Neural cell (in vitro differentiated cells): ENCODE data around the gene HOPX. TPM values are rescaled to one million over a fixed set of nuclear protein-coding genes. Genes with fewer than 3 reads are reported as not detected.

ENCODE experiments used
- H2AFZ ChIP-seq: fragments of 200-600, 300-800 bp; sonication (generic), shearing (Covaris generic); 2 replicates; pipeline ENCODE4 v1.6.0; 2014; ENCODE audit warnings: low read depth, mild to moderate bottlenecking, antibody characterized with exemption, low read length, moderate library complexity
- H3F3A ChIP-seq: fragments of 200-600 bp; shearing (Covaris generic); 2 replicates; pipeline ENCODE4 v1.6.1; 2016; ENCODE audit warnings: mild to moderate bottlenecking, moderate library complexity, mixed read lengths, antibody characterized with exemption, low read length; ENCODE audit not compliant: insufficient read depth, poor library complexity, severe bottlenecking
- H3K27ac ChIP-seq: fragments of 200-600, 300-800 bp; sonication (generic), shearing (Covaris generic); 2 replicates; pipeline ENCODE4 v1.5.1; 2014; ENCODE audit warnings: mild to moderate bottlenecking, low read length, moderate library complexity
- H3K27me3 ChIP-seq: fragments of 300-800, 200-600 bp; sonication (generic), shearing (Covaris generic); 2 replicates; pipeline ENCODE4 v1.6.0; 2014; ENCODE audit warnings: mild to moderate bottlenecking, low read depth, low read length, moderate library complexity; ENCODE audit not compliant: insufficient read depth
- H3K36me3 ChIP-seq: fragments of 300-800, 200-600 bp; sonication (generic), shearing (Covaris generic); 2 replicates; pipeline ENCODE4 v1.5.1; 2014; ENCODE audit warnings: mild to moderate bottlenecking, antibody characterized with exemption, low read length, moderate library complexity; ENCODE audit not compliant: insufficient read depth
- H3K4me2 ChIP-seq: fragments of 300-800, 200-600 bp; sonication (generic), shearing (Covaris generic); 2 replicates; pipeline ENCODE4 v1.6.0; 2014; ENCODE audit warnings: mild to moderate bottlenecking, low read length
- H3K4me3 ChIP-seq: fragments of 300-800, 200-600 bp; sonication (generic), shearing (Covaris generic); 2 replicates; pipeline ENCODE4 v1.5.1; 2014; ENCODE audit warnings: mild to moderate bottlenecking, low read length, moderate library complexity
- H3K79me2 ChIP-seq: fragments of 200-600 bp; shearing (Covaris generic); replicated peaks from 2 replicates; pipeline ENCODE4 v1.6.0; 2014; ENCODE audit warnings: mild to moderate bottlenecking, low read length, moderate library complexity; ENCODE audit not compliant: insufficient read depth
- H3K9ac ChIP-seq: fragments of 300-800, 200-600 bp; sonication (generic), shearing (Covaris generic); 2 replicates; pipeline ENCODE4 v1.6.1; 2016; ENCODE audit warnings: mild to moderate bottlenecking, low read length, mixed read lengths
- H3K9me2 ChIP-seq: fragments of 200-600 bp; shearing (Covaris generic); 2 replicates; pipeline ENCODE4 v1.6.1; 2016; ENCODE audit warnings: mild to moderate bottlenecking, low read length, mixed read lengths; ENCODE audit not compliant: insufficient read depth
- H3K9me3 ChIP-seq: fragments of 200-600, 300-800 bp; sonication (generic), shearing (Covaris generic); 2 replicates; pipeline ENCODE4 v1.6.1; 2016; ENCODE audit warnings: mild to moderate bottlenecking, mixed run types, low read length, moderate library complexity, mixed read lengths
- H4K20me1 ChIP-seq: fragments of 200-600 bp; shearing (Covaris generic); 2 replicates; pipeline ENCODE4 v1.6.1; 2016; ENCODE audit warnings: mild to moderate bottlenecking, mixed run types; ENCODE audit not compliant: insufficient read depth
- EP300 ChIP-seq: fragments of 450-650 bp; conservative IDR thresholded peaks from 2 replicates; pipeline ENCODE4 v1.6.1; 2014; ENCODE audit warnings: antibody characterized with exemption, mild to moderate bottlenecking, moderate library complexity; ENCODE audit not compliant: poor library complexity, severe bottlenecking
- EZH2 ChIP-seq: fragments of 200-600, 300-800 bp; shearing (Covaris generic), sonication (generic); IDR thresholded peaks from 2 replicates; pipeline ENCODE4 v1.6.1; 2014; ENCODE audit warnings: antibody characterized with exemption, low read length, borderline replicate concordance, mild to moderate bottlenecking; ENCODE audit not compliant: insufficient read depth, poor library complexity, severe bottlenecking
- MXI1 ChIP-seq: fragments of 450-650 bp; conservative IDR thresholded peaks from 2 replicates; pipeline ENCODE4 v1.6.1; 2014; ENCODE audit warnings: antibody characterized with exemption, mild to moderate bottlenecking; ENCODE audit not compliant: poor library complexity, severe bottlenecking
- POLR2AphosphoS5 ChIP-seq: IDR thresholded peaks from 2 replicates; pipeline ENCODE4 v1.6.1; 2012
- RAD21 ChIP-seq: fragments of 450-650 bp; conservative IDR thresholded peaks from 2 replicates; pipeline ENCODE4 v1.6.1; 2014; ENCODE audit warnings: antibody characterized with exemption, mild to moderate bottlenecking, moderate library complexity
- REST ChIP-seq: IDR thresholded peaks from 2 replicates; pipeline ENCODE4 v1.6.1; 2012; ENCODE audit warnings: borderline replicate concordance
- SMC3 ChIP-seq: fragments of 450-650 bp; conservative IDR thresholded peaks from 2 replicates; pipeline ENCODE4 v1.6.1; 2014; ENCODE audit warnings: antibody characterized with exemption, mild to moderate bottlenecking, moderate library complexity; ENCODE audit not compliant: poor library complexity
- TAF1 ChIP-seq: IDR thresholded peaks from 2 replicates; pipeline ENCODE4 v1.6.1; 2012; ENCODE audit warnings: low read depth
- polyA plus RNA-seq: library from polyadenylated mRNA; depleted of rRNA; stranded (reverse); fragments of >200 nt; gene quantifications from 2 replicates; pipeline ENCODE4 v1.2.3, GENCODE V29; 2014
- TF ChIP-seq, protein P1 (sequence below): fragments of 450-650 bp; IDR thresholded peaks from 2 replicates; pipeline ENCODE4 v1.5.1; 2014; ENCODE audit warnings: antibody characterized with exemption, mild to moderate bottlenecking, moderate library complexity; ENCODE audit not compliant: poor library complexity, severe bottlenecking

Gene HOPX
- polyA plus RNA-seq, 1 donor from 2014 or later, result 2.0 TPM

GRCh38 chr4:56603297-56603696 lies 77.8 kb downstream of the HOPX start:
- Histone ChIP-seq H3K36me3 (no peaks in the 10 kb centered on the region), H3K9me3 (no peaks in the 10 kb centered on the region), H3F3A (no peaks in the 10 kb centered on the region), H4K20me1 (no peaks in the 10 kb centered on the region), H2AFZ (no peak overlapping the region), H3K4me2 (no peak overlapping the region), H3K9ac (no peak overlapping the region), H3K9me2 (no peaks in the 10 kb centered on the region), H3K27me3 (no peaks in the 10 kb centered on the region), H3K27ac (no peak overlapping the region), H3K79me2 (no peaks in the 10 kb centered on the region), H3K4me3 (no peak overlapping the region)
- TF ChIP-seq POLR2AphosphoS5 (no peak), MXI1 (no peak), RAD21 (no peak), EP300 (no peak), SMC3 (no peak), EZH2 (no peak), TAF1 (no peak), REST (no peak)
- TF ChIP-seq, protein P1, sequence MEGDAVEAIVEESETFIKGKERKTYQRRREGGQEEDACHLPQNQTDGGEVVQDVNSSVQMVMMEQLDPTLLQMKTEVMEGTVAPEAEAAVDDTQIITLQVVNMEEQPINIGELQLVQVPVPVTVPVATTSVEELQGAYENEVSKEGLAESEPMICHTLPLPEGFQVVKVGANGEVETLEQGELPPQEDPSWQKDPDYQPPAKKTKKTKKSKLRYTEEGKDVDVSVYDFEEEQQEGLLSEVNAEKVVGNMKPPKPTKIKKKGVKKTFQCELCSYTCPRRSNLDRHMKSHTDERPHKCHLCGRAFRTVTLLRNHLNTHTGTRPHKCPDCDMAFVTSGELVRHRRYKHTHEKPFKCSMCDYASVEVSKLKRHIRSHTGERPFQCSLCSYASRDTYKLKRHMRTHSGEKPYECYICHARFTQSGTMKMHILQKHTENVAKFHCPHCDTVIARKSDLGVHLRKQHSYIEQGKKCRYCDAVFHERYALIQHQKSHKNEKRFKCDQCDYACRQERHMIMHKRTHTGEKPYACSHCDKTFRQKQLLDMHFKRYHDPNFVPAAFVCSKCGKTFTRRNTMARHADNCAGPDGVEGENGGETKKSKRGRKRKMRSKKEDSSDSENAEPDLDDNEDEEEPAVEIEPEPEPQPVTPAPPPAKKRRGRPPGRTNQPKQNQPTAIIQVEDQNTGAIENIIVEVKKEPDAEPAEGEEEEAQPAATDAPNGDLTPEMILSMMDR, result no peak

Other genes with a start within 250 kb of the HOPX start
- 20.5 and 22.5 TPM in 2 replicates for gene PPAT, start 245.7 kb downstream of the HOPX start, polyA plus RNA-seq
- 18.4 and 24.4 TPM in 2 replicates for gene PAICS, start 245.0 kb downstream of the HOPX start, polyA plus RNA-seq
- 57.0 and 65.2 TPM in 2 replicates for gene SRP72, start 213.7 kb downstream of the HOPX start, polyA plus RNA-seq
- gene ARL9, start 175.5 kb downstream of the HOPX start, polyA plus RNA-seq, result 0.11 and 0.22 TPM in 2 replicates
- 1.4 TPM in 1 of 2 replicates, not detected in the other for gene SPINK2, start 140.4 kb upstream of the HOPX start, polyA plus RNA-seq
- 2.8 and 3.2 TPM in 2 replicates for gene REST, start 226.6 kb upstream of the HOPX start, polyA plus RNA-seq